HG03135 (cell line): ENCODE data around the gene MYLK.

Experiments used
- ATAC-seq: cut with Tn5 transposase; IDR thresholded peaks from one replicate; pipeline ENCODE4 v1.9.1; 2021; ENCODE audit warnings: mild to moderate bottlenecking, moderate library complexity; ENCODE audit not compliant: unreplicated experiment

Gene MYLK

GRCh38 chr3:123655400-123655799 lies 228.7 kb downstream of the MYLK start:
- ATAC-seq = no peak

GRCh38 chr3:123653221-123653682 lies 230.9 kb downstream of the MYLK start:
- no peak for ATAC-seq

- ATAC-seq = no peak
Observed at GRCh38 chr3:123652342-123652984, 231.7 kb downstream of the MYLK start.

GRCh38 chr3:123651449-123652341 lies 232.4 kb downstream of the MYLK start:
- no peak for ATAC-seq

GRCh38 chr3:123650101-123650500 lies 234.0 kb downstream of the MYLK start:
- ATAC-seq = no peak

GRCh38 chr3:123648696-123649405 lies 235.3 kb downstream of the MYLK start:
- ATAC-seq = no peak

- no peak for ATAC-seq
Observed at GRCh38 chr3:123644358-123644757, 239.8 kb downstream of the MYLK start.

- no peak for ATAC-seq
Observed at GRCh38 chr3:123642957-123643330, 241.2 kb downstream of the MYLK start.

- ATAC-seq = peak; percentile 72
Observed at GRCh38 chr3:123642182-123642956, 241.8 kb downstream of the MYLK start.

- no peak for ATAC-seq
Observed at GRCh38 chr3:123641505-123641904, 242.6 kb downstream of the MYLK start.

- ATAC-seq = no peak
Observed at GRCh38 chr3:123640740-123641462, 243.2 kb downstream of the MYLK start.

GRCh38 chr3:123640311-123640710 lies 243.8 kb downstream of the MYLK start:
- ATAC-seq = no peak

GRCh38 chr3:123638936-123639689 lies 245.0 kb downstream of the MYLK start:
- no peak for ATAC-seq

- ATAC-seq = no peak
Observed at GRCh38 chr3:123637841-123638240, 246.3 kb downstream of the MYLK start.

- no peak for ATAC-seq
Observed at GRCh38 chr3:123637131-123637530, 247.0 kb downstream of the MYLK start.

GRCh38 chr3:123636431-123636841 lies 247.7 kb downstream of the MYLK start:
- ATAC-seq = no peak

- ATAC-seq = no peak
Observed at GRCh38 chr3:123635717-123636116, 248.4 kb downstream of the MYLK start.

GRCh38 chr3:123635217-123635616 lies 248.9 kb downstream of the MYLK start:
- no peak for ATAC-seq
